Embryonic facial prominence (tissue), 1 donor: Measurements from ENCODE around the gene SCGN.

Experiments
- DNase-seq: peaks from one replicate; pipeline ENCODE4 v3.0.0-alpha.2; 2016; ENCODE audit errors: extremely low spot score

The SCGN gene

DNA sequence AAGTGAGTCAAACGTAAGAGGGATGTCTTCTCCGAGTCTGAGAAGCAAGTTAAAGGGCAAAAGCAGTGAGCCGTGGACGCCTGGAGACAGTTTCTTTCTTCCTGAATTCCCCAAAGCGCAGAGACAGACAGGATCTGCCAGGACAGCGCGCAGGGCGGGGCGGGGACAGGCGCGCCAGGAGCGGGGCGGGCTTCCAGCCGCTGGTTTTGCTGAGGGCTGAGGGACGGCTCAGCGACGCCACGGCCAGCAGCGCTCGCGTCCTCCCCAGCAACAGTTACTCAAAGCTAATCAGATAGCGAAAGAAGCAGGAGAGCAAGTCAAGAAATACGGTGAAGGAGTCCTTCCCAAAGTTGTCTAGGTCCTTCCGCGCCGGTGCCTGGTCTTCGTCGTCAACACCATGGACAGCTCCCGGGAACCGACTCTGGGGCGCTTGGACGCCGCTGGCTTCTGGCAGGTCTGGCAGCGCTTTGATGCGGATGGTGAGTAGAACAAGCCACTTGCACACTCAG is at the start of gene SCGN:
SCGN (plus strand) TSS at position 209 of the 509 bp plus-strand sequence; CDS start at position 398, 189 bp downstream.
- DNase-seq: peak; percentile 48

- no peak for DNase-seq
Observed at GRCh38 chr6:25602674-25602982, 49.4 kb upstream of the SCGN start.

- DNase-seq: no peak
Observed at GRCh38 chr6:25603251-25603650, 48.8 kb upstream of the SCGN start.

DNA sequence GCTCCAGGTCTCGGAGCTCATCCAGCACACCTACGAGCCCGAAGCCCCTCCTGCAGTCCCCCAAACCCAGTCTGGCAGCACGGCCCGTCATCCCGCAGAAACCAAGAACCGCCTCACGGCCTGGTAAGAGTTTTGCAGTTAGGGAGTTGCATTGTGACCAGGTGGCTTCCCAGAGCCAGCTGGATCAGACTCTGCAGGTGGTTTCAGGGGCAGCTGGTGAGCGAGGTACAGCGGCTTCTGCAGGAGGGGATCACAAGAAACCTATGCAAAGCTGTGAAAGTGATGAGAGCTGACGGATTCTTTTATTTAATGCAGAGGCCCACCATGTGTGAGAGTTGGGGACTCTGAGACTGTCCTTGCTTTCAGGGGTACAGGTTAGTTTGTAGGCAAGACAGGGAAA is 45.9 kb upstream of the SCGN start:
- DNase-seq: no peak

- DNase-seq: no peak
Observed at GRCh38 chr6:25608558-25609174, 43.3 kb upstream of the SCGN start.

DNA sequence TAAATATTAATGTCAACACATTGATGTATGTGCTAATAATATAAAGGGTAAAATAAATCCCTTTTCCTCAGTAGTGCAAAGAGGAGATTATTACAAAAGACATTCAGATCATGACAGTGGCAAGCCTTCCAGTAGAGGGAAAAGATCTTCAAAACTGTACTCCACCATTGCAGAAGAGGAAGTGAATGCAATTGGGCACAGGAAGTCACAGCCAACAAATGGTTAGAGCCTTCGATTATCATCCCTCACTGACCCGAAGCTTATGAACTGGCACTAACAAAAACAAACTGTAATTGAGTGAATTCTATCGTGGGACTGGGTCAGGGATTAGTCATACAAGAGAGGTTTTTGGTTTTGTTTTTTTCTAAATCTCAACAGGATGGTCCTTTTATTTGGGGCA is 39.3 kb upstream of the SCGN start:
- no peak for DNase-seq

DNA sequence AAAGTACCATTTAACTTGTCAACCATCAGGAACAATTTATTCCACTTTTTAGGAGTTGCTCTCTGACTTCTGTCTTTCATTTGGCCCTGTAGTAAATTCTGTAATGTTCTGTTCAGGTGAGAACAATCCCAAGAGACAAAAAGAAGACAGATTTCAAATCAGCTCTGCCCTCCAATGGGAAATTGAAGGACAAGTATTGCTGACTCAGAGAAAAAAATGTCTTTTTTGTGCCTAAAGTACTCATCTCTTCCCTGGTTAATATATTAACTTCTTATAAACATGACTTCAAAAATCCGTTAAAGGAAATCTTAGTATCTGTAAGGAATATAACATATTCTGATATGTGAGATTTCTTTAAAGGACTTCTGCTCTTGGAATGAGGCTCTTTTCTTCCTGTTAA is 38.6 kb upstream of the SCGN start:
- no peak for DNase-seq

- no peak for DNase-seq
Observed at GRCh38 chr6:25614052-25614451, 38.0 kb upstream of the SCGN start.

- no peak for DNase-seq
Observed at GRCh38 chr6:25615471-25615870, 36.5 kb upstream of the SCGN start.

- no peak for DNase-seq
Observed at GRCh38 chr6:25617997-25618396, 34.0 kb upstream of the SCGN start.

DNA sequence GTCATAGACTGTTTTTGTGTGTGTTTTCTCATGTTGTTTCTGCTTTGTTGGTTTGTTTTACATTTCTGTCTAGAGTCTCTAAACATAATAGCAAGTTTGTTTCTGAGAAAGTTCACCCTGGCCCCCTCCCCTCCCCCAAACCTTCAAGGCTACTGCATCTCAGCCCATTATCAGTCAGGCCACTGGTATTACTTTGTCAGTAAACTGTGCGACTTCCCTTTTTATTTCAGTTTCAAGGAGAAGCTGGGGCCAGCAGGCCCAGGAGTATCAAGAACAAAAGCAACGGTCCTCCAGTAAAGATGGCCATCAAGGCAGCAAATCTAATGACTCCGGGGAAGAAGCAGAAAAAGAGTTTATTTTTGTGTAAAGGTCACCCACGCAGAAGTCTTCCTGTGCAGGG is 32.8 kb upstream of the SCGN start:
- no peak for DNase-seq

GRCh38 chr6:25620391-25620790 is 31.6 kb upstream of the SCGN start:
- no peak for DNase-seq

- DNase-seq: no peak
Observed at GRCh38 chr6:25623065-25623464, 28.9 kb upstream of the SCGN start.

GRCh38 chr6:25623879-25624278 is 28.1 kb upstream of the SCGN start:
- DNase-seq: no peak

DNA sequence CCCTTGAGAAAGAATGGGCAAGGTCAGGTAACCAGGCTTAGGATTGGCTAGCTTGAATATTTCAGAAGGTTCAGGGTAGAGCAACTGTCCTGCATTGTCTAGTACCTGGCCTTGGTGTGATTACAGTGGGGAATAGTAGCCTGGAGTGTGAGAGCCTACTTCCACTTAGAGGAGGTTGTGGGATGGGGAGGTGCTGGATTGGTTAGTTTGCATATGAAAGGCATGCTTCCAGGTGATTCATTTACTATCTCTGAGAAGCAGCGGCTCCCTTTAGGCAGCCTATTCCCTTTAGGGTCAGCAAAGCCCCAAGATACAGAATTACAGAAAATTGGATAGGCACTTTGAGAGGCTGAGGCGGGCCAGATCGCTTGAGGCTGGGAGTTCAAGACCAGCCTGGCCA is 25.0 kb upstream of the SCGN start:
- DNase-seq: no peak

- no peak for DNase-seq
Observed at GRCh38 chr6:25628471-25629197, 23.4 kb upstream of the SCGN start.

- no peak for DNase-seq
Observed at GRCh38 chr6:25629198-25629576, 22.8 kb upstream of the SCGN start.

DNA sequence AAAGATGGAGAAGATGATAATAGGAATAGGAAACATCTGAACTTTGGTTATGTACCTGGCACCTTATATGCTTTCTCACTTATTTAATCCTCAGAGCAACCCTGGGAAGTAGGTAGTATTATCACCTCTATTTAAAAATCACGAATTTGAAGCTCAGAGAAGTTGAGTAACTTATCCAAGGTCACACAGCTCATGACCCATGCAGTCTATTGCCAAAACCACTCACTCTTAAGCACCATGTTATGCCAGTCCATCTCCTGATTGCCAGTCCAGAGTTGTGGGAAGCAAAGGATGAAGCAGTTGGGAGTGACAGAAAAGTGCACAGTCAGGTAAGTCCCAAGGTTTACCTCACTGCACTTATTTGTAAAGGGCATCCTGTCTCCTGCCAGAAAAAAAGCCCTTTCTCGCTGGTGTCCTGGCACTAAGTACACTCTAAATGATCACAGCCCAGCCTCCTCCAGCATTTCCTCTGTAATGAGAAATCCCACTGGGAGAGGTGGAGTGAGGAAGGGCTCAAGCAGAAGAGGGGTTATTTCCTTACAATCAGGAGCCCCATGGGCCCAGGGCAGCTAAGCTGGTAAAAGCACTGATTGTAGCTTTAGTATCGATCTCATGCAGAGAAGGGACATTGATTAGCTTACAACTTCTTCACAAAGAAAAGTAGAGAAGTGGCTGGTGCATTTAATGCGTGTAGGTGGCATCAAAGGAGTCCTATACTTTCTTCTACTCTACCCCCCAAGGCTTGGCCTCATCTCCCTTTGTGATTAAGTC is 21.3 kb upstream of the SCGN start:
- DNase-seq: no peak

DNA sequence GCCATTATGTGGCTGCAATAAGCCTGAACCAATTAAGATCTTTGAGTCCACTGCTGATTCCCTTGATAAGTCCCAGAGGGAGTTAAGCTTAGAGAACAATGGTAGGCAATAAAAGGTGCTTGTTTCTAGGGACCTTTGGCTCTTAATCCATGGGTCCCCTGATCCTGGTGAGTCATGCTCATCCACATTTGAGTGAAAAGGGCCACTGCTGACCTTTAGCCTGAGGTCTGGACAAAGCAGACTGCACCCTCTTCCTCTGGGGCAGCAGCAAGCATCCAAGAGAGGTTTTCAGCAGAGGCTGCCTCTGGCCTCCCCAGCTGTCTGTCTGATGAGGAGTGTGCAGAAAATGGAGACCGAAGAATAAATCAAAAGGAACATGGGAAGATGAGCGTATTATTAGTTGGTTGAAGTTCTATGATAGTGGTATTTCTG is 16.1 kb upstream of the SCGN start:
- DNase-seq: no peak

DNA sequence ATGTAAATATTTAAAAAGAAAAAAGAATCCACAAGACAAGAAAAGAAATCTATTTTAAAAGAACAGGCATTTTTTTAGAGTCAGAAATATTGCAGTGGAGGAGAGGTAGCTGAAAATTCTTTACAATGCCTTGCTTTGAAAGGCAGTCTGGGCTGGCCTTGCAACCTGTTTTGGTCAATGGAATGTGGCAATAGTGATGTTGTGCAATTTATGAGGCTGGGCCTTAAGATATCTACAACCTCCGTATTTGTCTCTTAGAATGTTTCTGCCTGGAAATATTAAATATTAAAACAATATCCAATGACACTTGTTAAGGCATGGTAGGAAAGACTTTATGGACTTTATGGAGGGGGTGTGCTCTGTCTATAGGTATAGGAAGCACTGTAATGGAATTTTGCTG is 14.8 kb upstream of the SCGN start:
- no peak for DNase-seq

GRCh38 chr6:25637960-25638434 is 14.0 kb upstream of the SCGN start:
- DNase-seq: no peak

- no peak for DNase-seq
Observed at GRCh38 chr6:25639653-25640052, 12.4 kb upstream of the SCGN start.

DNA sequence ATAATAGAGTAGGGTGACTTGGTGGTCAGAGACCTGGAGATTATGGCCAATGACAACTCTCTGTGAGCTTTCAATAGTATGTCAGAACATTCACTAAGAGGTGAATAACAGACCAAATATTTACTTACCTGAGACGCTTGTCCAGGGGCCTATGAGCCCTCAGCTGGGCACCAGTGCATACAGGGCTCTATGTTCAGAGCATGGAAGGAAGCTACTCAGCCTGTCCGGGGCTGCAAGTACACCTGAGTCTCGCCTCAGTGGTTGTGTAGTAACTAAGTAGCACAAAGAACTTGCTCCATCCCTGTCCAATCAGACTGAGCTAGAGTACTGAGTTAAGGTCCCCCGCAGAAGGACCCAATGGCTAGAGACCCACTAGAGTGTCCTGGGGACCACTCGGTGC is 11.6 kb upstream of the SCGN start:
- no peak for DNase-seq
